Stimulated activated CD8-positive, alpha-beta memory T cell treated with anti-CD3 and anti-CD28 coated beads, Interleukin-4, amount 100 ng/mL, for 1 hour (primary cell): Measurements from ENCODE around the gene ITPR1.

Experiments used
- DNase-seq, 2 donors: peaks; one replicate each; pipeline ENCODE4 v3.0.0-alpha.2; 2020; ENCODE audit warnings: low read depth in 2 of 2, low spot score in 1 of 2

Gene ITPR1

DNA sequence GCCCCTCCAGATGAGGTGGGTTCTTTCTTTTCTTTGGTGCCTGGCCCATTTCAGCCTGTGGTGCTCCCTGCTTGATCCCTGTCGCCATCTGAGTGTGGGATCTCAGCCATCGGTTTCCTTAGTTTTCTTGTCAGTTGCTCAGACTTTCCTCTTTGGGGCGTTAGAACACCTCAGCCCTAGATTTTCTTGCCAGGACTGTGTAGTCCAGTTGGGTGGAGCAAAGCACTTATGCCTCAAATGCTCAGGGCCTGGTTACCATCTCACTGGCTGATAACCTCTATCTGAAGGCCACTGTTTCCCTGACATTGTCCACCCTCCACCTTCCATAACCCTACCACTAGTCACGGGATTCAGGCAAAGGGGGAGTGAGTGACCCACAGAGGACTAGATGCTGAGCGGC lies 277.4 kb downstream of the ITPR1 start:
- DNase-seq = no peak

DNA sequence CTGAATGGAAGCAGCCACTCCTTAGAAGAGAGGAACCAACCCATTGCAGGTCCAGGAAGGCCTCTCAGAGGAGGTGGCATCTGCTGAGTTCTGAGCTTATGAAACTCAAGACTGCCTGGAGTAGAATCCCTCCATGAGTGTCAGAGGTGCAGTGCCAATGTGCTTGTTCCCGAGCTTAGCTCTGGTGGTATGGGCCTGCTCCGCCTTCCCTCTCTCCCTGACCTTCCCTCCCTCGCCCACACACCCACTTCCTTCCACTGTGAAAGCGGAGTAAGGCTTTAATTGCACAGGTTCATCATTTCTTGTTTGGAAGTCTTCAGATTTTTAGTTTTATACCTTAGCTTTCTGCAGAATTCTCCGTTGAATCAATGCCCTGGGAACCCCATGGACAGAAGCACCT lies 278.1 kb downstream of the ITPR1 start:
- DNase-seq = no peak

DNA sequence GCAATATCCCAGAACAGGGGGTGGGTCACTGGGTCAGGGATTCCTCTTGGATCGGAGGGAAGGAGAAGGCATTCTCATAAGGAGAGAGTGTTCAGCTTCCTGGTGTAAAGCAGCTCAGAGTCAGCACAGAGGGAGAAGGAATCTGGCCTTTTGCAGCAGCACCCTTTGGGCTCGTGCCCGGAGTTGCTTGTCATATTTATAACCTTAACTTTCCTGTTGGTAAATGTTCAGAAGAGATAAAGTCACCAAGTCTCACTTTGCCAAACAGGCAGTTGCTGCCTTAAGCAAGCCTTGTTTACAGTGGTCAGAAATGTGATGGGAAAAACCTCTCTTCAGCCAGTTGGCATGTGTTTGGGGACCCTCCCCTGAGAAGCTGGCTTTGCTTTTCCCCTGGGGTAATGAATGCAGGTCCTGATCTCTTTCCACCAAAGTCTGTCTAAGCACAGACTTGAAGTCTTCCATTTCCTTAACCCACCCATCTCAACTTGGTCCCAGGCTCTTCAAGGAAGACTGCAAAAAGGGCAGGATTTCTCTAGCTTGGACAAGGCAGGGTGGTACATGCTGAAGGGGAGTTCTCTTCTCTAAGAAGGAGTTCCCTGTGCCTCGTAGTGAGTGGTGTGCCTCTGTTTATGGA lies 279.1 kb downstream of the ITPR1 start:
- no peak for DNase-seq

DNA sequence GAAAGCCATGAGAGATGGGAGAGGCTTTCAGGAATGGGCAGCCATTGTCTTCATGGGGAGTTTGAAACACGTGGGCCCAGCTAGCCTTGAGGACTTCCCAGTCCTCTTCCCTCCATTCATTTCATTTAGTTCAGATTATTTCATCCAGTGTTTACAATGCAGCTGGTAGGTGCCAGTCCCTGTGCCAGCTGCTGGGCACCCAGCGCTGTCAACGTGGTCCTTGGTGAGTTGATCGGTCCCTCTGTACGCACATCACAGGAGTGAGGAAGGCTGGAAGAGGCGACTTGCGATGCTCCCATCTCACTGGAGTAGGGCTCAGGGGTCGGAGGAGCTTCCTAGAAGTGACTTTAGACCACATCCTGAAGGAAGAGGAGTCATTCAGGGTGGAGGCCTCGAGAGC lies 279.7 kb downstream of the ITPR1 start:
- no peak for DNase-seq

DNA sequence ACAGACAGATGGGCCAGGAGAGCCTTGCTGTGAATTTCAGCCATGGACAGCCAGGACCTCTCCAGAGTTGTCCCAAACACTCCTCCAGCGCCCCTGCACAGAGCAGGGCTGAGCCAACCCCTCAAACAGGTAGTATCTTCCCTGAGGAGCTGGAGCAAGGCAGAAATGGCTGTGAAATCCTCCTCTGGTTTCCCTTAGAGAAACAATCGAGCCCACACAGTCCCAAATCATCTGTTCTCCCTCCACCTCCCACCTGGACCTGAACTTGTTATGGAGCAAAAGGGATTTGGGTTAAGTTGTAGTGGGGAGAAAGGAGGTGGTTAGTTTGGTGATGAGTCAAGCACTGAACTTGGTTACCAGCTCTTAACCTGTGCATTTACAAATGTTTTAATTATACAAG lies 280.4 kb downstream of the ITPR1 start:
- no peak for DNase-seq

DNA sequence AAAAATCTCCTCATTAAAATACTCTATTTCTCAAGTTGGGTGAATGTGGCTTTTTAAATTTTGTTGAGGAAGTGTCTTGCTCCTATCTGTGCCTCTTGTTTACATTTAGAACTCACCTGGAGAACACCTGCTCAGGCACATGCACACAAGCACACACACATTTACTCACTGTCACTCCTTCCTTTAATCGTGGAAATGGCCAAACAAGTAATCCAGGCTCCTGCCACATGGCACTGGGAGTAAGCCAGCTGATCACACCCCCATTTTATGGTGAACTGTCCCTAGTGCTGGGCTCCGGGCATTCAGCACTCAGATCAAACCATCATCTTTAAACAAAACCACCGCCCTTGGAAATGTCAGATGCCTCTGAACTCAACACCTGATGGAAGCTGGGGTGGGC lies 281.4 kb downstream of the ITPR1 start:
- DNase-seq = no peak

DNA sequence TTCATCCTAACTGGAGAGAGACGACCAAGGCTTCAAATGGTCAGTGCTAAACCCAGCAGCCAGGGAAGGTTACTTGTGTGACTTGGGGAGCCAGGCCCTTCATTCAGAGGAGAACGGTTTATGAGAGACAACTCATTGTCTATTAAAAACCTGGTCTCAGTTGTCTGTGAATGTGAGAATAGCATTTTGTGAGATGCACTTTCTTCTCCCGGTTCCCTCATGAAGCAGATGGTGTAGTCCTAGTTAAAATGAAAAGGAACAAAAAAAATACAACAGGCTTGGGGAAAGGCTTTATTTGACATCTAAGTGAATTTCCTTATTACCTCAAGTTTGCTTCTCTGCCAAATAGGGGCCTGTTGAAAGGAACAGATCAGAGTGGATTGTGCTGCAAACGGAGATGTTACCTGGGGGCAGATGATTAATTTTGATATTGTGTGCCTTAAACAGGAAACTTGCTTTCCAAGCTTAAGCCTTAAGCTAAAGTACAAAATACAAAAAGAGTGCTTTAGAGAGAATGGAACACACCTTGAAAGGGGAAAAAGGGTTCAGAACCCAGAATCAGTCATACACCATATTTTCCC lies 283.3 kb downstream of the ITPR1 start:
- no peak for DNase-seq

DNA sequence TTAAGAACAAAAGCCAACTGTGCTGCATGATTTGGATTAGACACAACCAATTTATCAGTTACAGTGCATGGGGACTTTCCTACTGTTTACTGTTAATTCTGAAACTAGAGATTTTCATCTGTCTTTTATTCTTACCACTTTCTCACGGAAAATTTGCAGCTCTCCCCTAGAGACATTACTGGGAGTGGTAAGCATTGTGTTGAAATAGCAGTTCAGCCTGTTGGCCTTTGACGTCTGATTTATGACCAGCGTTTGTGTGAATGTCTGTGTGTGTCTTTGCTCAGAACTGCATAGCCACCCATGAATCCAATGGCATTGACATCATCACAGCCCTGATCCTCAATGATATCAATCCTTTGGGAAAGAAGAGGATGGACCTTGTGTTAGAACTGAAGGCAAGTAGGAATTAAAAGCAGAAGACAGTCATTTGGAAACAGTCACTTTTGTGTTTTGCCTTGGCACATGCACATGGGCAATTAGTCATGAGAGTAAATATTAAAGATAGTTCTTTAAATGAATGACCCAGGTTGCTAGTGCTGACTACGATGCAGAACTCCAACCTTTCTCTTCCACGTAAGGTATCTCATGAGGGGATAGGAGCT lies 283.9 kb downstream of the ITPR1 start:
- DNase-seq = no peak

DNA sequence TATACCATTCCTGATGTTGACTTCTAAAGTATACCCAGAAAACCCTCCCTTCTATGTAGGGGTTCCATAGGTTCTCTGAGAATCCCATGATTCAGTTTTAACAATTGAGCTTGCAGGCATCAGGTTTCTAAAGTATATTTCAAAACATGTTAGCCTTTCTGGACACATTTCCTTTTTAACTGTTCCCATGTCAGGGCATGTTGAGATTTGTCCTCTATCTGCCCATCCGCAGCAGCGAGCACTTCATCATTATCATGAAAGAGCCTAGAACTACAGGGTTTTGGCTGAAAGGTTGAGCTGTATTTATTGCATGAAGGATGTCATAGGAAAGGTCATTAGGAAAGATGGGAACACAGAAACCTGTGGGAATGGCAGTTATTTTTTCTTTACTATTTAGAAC lies 285.0 kb downstream of the ITPR1 start:
- DNase-seq = no peak

DNA sequence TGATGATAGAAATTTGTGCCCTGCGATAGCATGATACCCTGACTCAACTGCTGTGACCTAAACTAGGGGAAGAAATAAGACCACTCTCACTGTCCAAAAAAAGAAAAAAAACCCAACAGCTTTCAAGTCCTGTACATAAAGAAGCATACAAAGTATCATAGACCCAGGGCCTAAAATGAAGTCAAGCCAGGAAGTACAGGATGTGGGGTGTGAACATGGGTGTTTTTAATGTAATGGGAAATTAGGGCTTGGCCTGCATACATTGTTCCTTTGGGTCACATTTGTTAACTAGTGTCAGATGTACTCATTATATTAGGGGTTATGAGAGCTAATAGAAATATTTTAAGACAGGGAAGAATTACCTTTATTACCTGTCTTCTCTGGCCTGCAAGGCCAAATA lies 285.6 kb downstream of the ITPR1 start:
- DNase-seq = no peak

DNA sequence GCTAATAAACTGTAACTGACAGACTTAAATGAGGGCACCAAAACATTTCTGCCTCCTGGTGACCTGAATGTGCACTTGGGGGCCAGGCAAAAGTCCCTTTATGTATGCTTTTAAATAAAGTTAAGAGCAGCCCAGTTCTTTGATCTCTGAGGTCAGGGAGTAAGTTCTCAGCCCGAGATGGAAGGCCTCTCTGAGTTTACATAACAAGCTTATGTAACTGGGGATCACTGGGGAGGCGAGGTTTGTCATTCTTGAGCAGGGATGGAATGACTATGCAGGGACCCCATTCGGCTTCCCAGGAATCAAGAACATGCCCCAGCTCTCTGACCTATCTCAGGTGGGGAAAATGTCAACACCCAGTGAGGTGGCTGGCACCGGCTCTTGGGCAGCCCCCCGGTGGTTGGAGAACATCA lies 287.4 kb downstream of the ITPR1 start:
- DNase-seq = no peak

DNA sequence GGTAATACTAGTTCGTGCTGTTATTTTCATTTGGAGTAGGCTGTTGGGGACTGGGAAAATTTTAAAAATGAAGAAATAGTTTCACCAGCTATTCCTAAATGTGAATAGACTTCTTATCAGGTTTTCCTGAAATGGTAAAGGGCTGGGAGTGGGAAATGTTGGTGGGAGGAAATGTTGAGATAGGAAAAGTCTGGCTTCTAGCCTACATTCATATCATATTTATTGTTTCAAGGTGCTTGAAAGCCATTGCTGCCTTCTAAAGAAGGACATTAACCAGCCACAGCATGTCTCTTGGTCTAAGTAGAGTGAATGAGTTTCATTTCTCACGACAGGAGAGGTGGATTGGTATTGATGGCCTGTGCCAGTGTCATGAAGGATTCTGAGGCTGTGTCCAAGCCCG lies 288.9 kb downstream of the ITPR1 start:
- no peak for DNase-seq

DNA sequence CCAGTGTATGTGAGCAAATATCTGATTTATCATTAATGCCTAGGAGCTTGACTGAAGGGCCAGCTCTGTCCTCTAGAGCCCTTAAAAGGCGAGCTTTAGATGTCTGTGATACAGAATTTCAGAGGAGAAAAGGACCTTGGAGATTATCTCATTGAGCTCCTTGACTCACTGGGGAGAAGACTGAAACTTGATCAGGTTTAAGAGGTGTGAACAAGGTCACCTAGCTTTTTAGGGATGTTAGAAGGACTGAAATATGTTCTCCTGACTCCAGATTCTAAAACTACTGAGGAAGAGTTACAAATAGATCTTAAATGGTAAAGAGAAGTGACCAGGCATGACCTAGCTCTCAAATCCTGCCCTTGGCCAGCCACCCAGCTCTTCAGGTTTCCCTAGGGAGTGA lies 292.4 kb downstream of the ITPR1 start:
- no peak for DNase-seq

DNA sequence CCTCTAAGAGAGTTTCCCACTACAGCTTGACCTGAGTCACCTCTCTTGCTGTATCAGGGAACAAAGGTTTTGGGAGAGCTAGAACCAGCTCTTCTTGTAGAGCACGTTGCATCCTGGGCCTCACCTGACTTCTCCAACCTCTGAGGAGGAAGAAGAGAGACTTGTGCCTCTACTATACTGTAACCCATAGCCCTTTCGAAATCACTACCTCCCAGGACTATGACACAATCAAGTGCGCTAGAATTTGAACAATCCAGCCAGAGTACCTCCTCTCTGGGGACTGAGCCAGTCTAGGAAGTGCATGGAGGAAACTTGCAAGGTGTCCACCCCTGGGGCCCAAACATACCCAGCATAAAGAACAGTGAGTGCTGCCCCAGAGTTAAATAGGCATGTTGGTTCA lies 293.3 kb downstream of the ITPR1 start:
- no peak for DNase-seq

DNA sequence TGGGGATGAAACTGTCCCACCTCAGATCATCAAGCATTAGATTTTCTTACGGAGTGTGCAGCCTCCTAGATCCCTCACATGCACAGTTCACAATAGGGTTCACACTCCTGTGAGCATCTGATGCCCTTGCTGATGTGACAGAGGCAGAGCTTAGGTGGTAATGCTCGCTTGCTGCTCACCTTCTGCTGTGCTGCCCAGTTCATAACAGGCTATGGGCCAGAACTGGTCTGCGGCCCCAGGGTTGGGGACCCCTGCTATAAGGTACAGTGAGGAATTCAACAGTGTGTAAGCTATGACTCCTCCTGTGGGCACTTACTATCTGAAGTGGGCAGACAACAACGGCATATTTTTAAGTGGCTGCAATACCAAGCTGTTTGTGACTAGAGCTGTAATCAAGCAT lies 298.2 kb downstream of the ITPR1 start:
- DNase-seq = no peak

DNA sequence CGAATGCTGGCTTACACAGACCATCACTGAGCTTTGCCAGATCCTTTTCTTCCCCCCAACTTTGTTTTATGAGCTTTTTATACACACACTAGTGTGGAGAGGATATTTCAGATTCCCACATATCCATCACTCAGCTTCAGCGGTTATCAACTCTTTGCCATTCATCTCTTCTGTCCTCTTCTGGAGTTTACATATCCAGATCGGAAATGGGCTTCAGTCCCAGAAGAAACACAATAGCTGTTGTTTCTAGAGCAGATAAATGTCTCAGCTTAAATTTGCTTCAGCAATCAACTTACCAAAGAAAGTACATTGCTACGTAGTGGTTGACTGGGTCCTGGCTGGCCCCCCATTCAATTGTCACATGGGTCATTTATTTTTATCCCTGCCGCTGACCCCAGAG lies 300.2 kb downstream of the ITPR1 start:
- DNase-seq = no peak

DNA sequence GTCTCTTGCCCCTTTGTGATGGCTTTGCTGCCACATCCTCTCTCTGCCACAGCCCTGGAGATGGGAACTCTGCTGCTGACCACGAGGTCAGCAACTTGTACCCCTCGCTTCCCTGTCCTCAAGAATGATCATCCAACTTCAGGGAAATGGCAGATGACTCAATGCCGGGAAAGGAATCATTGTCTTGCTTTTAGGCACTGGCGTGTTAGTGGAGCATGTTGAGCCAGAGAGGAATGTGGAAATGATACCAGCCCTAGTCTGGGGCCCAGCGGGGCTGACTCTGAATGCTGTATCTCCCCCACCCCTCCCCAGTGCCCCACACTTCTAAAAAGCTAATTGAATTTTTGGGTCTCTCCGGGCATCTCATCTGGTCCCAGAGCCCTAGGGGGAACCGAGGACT lies 301.2 kb downstream of the ITPR1 start:
- no peak for DNase-seq

DNA sequence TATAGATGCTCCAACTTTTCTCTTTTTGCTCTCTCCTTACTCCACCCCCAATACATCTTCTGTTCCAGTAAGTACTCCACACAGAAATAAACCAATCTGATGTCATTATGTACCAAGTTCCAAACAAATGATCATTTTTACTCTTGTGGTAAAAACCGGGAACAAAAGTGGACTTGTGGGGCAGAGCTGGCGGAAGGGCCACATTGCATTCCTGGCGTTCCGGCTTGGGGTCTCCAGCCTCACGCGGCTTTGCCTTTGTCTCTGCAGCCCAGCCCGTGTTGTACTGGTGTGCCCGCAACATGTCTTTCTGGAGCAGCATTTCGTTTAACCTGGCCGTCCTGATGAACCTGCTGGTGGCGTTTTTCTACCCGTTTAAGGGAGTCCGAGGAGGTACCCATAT lies 301.6 kb downstream of the ITPR1 start:
- no peak for DNase-seq

DNA sequence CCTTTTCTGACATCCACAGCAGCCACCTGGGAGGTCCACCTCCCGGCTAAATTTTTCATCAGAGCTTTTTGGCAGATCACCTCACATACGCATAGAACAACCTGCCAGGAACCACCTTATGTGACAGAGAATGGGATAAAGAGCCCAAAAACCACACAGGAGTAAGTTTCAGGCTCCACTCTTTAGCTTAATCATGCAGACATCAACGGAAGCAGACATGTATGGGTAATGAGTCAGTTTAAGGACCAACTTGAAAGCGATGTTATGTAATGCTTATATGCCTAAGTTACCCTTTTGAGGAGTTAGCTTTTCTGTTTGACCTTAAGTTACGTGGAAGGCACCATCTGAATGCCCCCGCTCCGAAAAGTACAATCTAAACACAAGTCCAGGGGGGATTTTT lies 302.8 kb downstream of the ITPR1 start:
- no peak for DNase-seq

DNA sequence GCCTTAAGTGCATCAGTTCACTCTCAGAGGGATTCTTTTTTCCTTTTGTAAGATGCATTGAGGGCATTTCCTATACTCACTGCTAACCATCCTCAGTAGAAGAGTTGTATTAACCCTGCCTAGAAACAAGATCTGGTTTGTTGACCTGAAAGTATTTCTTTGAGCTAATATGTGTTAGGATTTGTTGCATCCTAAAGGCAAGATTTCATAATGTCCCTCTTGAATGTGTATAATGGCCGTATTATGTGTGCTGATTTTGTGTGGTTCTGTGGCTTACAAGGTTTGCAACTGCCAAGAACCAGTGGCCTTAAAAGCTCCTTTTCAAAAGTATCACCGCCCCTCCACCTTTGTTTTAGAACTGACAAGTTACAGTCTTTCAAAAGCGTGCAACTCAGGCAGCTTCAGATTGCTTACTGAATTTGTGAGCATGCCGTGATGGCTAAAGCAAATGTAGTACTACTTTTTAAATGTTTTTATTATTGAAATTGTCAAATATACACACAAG lies 304.1 kb downstream of the ITPR1 start:
- no peak for DNase-seq

DNA sequence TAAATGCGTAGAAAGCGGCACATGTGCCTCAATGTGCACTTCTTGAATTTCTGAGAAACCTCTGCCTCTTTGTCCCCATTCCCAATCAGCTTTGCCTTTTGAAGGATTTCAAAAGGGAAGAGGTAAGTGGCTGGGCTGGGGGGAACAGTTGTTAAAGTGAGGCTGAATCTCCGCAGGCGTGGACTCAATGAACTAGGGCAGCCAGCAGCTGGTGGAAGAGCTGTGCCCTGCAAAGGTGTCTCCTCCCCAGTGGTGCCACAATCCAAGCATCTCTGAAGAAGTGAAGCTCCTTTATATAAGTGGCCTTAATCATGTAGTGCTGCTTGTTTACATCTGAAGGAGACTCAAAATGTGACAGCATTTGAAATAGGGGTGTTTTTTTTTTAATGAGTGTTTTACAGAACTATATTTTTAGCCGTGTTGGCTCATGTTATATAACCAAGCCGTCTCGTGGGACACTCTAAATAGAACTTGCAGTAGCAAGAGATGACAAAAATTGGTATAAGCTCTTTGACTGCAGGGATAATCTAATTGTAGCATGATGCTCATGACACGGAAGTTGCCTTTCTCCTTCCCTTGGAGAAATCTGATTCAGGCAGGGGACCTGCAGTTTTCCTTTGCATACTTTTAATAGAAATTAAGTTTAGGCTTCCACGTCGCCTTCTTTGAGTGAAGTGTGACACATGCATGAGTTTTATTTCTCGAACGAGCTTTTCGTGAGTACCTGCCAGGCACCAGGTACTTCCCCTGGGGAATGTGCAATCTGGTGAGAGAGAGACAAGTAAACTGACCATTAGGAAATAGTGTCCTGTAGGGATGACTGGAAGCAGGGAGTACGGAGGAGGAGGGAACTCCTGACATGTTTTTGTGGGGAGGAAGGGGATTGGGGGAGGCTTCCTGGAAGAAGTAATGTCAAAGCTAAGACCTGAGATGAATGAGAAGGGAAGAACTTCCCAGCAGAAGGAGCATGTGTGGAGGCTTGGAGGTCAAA lies 306.4 kb downstream of the ITPR1 start:
- no peak for DNase-seq

DNA sequence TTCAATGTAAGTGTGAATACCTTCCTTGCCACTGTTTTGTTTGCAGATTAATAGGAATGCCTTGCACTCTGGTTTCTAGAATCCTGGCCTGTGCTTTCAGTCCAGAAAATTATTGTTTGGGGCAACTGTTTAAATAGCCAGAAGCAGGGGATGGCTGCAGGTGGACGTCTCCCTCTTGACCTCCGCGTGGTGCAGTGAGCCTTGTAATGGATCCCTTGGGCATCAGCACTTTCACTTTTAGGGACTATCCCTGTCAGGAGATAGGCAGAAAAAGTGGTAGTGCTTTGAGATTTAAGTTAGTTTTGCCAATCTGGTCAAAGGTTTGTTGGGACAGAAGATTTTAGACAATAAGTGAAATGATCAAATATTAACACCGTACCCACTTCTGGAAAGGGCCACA lies 307.4 kb downstream of the ITPR1 start:
- DNase-seq = no peak
